Measurements from ENCODE around the gene TM2D3. TPM values are rescaled to one million over a fixed set of nuclear protein-coding genes. Genes with fewer than 3 reads are reported as not detected.
A peak's percentile ranks its signal among the peaks of the same experiment; 100 is the strongest.

The TM2D3 gene, protein sequence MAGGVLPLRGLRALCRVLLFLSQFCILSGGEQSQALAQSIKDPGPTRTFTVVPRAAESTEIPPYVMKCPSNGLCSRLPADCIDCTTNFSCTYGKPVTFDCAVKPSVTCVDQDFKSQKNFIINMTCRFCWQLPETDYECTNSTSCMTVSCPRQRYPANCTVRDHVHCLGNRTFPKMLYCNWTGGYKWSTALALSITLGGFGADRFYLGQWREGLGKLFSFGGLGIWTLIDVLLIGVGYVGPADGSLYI
- polyA plus RNA-seq (ENCODE audit: insufficient read length) = 35.4 TPM

DNA sequence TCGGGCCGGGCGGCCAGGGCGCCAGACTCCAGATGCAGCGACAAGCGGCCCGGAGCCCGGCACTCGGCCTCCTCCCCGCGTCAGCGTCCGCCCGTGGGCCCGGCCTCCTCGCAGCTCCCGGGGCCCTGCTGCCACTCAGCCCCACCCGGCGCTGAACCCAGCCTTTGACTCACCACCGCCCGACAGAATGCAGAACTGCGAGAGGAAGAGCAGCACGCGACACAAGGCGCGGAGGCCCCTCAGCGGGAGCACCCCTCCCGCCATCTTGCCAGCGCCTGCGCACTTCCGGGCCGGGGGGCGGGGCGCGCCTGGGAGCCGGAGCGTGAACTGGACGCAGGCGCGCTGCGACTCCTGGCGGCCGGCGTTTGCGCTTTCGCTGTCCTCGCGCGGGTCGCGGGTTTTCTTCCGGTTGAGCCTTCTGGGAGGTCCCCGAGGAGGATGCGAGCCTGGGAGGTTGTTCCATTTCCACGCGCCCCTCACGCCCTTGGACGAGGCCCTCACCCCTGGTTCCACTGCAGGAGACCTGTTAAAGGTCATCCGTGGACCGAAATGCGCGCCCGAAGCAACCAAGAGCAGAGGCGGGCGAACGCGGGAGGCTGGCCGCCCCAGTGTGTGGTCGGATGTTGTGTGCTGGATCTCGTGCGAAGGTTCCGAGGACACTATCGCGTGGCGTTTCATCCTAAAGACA, at the start of gene TM2D3:
TSS of gene TM2D3 (minus strand) at position 284 of the 688 bp plus-strand sequence. CDS start at position 264, 20 bp downstream.
- DNase-seq = peak; percentile 97

DNA sequence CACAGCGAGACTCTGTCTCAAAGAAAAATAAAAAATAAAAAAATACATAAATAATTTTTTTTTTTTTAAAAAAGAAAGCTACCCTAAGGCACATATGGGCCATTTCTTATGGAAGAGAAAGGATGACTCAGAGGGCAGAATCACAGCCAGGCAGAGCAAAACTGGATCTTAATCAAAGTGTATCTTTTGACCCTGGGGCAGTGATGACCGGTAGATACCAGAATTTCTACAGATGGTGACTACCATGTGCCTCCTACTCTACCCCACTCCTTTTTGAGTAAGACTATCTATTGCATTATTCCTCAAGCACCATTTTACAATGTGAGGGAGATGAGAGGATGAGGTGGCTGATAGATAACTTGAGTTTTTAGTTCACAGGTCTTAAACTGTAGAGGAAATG, 46.1 kb upstream of the TM2D3 start:
- no peak for DNase-seq

GRCh38 chr15:101697488-101697887, 45.3 kb upstream of the TM2D3 start:
- DNase-seq = no peak

GRCh38 chr15:101696829-101697228, 44.6 kb upstream of the TM2D3 start:
- no peak for DNase-seq

GRCh38 chr15:101694261-101694660, 42.1 kb upstream of the TM2D3 start:
- no peak for DNase-seq

DNA sequence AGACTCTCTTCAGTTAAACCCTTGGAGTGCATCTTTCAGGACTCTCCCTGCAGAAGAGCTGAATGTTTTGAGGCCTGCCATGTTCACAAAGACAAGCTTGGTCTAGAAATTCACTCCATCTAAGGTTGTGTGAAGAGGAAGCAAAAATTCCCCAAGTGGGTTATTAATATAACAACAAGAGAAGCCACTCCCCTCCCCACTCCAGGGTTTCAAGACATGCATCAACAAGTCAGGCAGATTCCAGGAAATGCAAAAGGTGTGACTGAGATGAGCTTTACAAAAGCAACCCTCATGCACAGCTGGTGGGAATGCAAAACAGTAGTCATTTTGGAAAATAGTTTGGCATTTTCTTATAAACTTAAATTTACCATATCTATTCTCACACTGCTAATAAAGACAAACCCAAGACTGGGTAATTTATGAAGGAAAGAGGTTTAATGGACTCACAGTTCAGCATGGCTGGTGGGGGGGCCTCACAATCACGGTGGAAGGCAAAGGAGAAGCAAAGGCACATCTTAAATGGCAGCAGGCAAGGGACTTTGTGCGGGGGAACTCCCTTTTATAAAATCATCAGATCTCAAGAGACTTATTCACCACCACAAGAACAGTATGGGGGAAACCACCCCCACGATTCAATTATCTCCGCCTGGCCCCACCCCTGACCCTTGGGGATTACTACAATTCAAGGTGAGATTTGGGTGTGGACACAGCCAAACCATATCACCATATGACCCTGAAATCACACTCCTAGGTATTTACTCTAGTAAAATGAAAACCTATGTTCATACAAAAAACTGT, 40.8 kb upstream of the TM2D3 start:
- no peak for DNase-seq

DNA sequence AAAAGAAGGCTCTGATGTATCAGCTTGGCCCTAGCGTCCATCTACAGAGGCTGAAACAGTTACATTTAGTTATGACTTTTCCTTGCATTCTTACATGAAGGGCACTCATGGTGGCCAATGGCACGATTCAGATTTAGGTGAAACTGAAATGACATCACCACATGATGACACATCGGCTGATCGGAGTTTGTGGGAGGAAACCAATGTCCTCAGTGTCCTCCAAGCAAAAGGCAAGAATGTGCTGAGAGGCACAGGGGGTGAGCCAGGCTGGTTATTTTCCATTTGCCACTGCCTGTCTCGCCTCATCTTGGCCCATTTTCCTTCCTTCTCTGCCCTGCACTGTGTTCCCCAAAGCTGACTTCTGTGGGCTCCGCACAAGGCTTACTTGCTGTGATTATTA, 37.7 kb upstream of the TM2D3 start:
- no peak for DNase-seq

DNA sequence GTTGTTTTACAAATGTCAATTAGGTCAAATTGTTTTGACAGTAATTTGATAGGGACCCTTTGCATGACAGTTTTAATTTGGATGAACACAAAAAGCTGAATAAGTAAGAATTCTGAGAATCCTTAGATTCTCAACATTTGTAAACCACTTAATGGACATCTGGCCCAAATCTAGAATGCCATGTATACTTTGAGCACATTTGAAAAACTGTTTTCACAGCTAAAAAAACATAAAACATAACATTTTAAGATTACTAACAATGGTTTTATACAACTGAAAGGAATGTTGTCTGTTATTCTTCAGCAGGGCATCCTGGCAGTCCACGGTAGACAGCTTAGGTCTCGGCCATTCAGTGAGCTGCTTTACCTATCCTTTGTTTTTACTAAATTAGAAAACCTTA, 34.5 kb upstream of the TM2D3 start:
- no peak for DNase-seq

- no peak for DNase-seq
Observed at GRCh38 chr15:101684877-101685276, 32.7 kb upstream of the TM2D3 start.

- no peak for DNase-seq
Observed at GRCh38 chr15:101684384-101684783, 32.2 kb upstream of the TM2D3 start.

DNA sequence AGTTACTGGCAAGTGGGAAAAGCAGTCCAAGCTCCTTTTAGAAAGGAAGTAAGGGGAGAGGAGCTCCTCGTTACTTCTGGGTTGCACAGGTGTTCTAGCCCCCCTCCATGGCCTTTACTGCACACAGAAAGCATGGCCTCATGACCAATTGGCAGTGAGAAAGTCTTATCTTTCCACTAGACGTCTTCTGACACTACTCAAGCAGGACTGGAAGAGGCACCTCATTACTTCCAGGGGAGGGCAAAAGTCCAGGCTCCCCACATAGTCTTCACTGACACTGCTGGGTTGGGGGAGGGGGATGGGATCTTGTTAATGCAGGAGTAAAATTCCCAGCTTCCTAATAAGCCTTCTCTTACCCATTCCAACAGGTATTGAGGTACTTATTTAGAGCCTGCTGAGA, 27.6 kb upstream of the TM2D3 start:
- no peak for DNase-seq

GRCh38 chr15:101676921-101677329, 24.7 kb upstream of the TM2D3 start:
- DNase-seq = no peak

DNA sequence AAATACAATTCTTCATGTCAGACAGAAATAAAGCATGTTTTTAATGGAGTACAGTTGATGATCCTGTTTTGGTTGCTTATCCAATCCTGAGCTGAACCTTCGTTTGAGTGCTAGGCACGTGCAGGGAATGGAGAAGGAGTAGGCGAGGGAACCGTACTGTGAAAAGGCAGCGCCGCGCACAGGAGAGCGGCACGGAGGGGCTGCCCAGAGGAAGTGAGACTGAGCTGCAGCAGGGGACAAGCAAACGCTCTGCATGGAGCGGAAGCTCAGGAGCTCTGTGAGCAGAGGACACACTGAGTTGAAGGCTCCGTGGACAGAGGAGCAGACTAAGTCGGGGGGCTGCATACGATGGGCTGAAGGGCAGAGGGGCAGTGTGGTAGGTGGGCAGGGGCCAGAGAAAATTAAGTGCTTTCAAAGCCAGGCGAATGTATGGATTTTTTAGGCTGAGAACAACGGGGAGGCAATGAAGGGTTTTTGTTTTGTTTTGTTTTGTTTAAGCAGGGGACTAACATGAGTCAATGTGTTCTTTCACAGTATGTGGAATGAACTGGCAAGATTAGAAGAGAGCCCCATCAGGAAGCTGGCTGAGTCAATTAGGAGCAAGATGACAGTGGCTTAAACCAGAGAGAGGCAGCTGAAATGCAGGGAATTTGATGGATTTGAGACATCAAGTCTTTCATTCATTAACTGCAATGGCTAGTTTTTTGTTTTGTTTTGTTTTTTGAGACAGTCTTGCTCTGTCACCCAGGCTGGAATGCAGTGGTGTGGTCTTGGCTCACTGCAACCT, 23.8 kb upstream of the TM2D3 start:
- DNase-seq = no peak

GRCh38 chr15:101675015-101675414, 22.8 kb upstream of the TM2D3 start:
- DNase-seq = no peak

DNA sequence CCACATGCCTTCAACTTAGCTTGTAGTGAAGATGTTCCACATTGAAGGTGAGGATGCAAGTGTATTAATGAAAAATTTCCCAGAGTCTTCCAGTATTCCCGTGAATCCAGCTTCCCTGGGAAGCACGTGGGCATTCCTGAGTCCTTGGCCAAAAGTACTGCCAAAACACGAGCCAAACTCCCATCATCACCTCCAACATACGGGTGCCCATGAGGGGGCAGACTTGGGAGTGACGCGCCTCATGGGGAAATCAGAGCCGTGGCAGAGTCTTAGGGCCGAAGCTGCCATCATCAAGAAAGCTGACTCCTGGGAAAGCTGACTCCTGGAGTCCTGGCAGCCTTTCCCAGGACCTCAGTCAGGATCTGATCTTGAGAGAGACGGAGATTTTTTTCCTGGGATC, 20.1 kb upstream of the TM2D3 start:
- no peak for DNase-seq

DNA sequence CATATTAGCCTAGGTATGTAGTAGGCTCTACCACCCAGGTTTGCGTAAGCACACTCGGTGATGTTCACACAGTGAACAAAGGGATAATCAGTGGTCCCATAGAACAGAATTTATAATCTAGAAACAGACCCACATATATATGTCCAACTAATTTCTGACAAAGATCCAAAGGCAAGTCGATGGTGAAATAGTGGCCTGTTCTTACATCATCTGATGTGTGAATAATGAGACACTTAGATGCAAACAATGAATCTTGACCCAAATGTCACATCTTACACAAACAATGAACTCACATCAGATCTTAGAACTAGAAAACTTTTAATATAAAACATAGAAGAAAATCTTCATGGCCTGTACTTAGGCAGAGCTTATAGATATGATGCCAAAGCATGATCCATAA, 17.6 kb upstream of the TM2D3 start:
- DNase-seq = no peak

DNA sequence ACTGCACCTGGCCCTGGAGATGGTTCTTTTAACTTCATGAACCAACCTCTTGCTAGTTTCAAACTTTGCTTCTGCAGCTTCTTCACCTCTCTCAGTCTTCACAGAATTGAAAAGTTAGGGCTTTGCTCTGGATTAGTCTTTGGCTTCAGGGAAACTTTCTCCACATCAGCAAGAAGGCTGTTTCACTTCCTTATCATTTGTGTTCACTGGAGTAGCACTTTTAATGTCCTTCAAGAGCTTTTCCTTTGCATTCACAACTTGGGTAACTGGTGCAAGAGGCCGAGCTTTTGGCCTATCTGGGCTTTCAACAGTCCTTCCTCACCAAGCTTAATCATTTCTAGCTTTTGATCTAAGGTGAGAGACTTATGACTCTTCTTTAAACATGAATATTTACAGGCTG, 15.7 kb upstream of the TM2D3 start:
- no peak for DNase-seq

DNA sequence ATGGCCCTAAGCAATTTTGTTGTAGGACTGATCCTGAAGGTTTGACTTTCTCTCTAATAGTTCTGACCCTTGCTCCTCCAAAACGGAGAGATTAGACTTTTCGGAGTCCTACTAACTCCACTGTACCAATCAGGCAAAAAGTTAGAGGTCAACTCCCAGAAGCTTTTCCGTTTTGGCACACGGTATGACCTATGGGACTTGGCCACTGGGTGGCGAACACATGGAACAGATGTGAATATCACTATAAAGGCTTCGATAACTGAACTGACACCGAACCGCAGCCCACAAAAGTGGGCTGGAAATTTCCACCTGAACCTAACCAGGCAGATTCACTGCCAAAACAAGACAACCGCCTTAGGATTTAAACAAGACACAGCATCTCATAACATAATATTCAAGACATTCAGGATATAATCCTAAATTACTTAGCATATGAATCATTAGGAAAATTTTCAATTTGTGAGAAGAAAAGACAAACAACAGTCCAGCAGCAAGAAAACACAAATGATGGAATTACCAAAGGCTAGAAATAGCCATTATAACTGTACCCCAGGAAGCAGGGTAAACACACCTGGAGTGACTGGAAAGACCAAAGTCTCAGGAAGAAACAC, 12.2 kb upstream of the TM2D3 start:
- DNase-seq = no peak

- no peak for DNase-seq
Observed at GRCh38 chr15:101662203-101662602, 10.0 kb upstream of the TM2D3 start.

DNA sequence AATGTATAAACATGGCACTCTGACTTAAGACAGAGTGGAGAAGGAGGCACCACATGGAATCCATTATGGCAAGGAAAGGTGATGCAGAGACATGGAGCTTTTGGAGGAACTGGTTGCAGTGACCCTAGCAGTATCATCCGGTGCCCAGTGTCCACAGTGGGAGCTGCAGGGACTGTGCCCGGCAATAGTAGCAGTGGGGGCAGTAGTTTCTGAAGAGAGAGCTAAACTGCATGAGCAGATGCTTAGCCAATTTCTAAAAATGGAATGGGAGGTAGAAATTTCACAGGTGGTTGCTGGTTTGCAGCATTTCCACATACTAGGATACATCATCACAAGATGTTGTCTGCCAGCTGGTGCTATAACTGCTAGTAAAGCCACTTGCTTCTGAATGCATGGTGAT, 7.8 kb upstream of the TM2D3 start:
- DNase-seq = no peak

DNA sequence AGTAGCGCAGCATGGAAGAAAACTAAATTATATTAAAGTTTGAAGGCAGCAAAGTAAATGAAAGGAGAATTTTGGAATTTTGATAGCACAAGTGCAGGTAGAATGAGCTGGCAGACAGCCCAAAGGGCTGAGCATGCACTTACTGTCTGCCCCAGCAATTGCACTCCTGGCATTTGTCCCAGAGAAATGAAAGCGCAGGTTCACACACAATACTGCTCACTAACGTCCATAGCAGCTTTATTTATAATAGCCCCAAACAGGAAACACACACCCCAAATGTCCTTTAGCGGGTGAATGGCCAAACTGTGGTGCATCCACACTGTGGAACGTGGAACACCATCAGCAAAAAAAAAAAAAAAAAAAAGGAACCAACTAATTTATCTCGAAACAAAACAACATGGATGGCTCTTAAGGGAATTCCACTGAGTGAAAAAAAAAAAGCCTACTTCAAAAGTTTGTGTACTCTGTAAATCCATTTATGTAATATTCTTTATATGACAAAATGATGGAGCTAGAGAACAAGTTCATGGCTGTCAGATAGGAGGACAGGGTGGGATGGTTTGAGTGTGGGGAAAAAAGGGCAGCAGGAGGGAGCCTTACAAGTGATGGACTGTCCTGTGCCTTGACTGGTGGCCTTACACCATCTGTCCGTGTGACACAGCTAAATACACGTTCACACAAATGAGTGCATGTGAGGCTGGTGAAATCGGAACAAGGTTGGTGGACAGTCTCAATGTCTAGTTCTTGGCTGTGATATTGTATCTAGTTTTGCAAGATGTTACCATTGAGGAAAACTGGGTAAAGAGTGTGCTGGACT, 6.0 kb upstream of the TM2D3 start:
- DNase-seq = no peak

Data from hindlimb muscle (tissue), 1 donor.